Measurements from ENCODE around the gene PLEKHM2.
A peak's percentile ranks its signal among the peaks of the same experiment; 100 is the strongest.
"Not testable (repeated sequence)": the region's sequence is repeated elsewhere in the genome, so short reads cannot be mapped to it uniquely, and the experiment has no call there.

PLEKHM2 gene

DNA sequence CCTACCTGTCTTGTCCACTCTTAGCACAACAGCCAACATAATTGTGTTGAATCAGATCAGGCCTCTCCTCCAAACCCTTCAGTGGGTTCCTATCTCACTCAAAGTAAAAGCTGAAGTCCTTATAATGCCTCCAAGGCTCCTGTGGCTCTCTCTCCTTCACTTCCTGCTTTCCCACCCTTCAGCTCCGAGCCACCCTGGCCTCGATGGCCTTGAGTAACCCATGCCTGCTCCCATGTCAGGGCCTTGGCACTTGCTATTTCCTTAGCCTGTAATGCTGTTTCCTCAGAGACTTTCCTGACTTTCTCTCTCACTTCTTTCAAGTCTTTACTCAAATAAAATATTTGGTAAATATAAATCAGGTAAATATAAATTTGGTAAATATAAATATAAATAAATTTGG, 8.1 kb upstream of the PLEKHM2 start:
- no peak for DNase-seq (ENCODE audit: low read depth)

DNA sequence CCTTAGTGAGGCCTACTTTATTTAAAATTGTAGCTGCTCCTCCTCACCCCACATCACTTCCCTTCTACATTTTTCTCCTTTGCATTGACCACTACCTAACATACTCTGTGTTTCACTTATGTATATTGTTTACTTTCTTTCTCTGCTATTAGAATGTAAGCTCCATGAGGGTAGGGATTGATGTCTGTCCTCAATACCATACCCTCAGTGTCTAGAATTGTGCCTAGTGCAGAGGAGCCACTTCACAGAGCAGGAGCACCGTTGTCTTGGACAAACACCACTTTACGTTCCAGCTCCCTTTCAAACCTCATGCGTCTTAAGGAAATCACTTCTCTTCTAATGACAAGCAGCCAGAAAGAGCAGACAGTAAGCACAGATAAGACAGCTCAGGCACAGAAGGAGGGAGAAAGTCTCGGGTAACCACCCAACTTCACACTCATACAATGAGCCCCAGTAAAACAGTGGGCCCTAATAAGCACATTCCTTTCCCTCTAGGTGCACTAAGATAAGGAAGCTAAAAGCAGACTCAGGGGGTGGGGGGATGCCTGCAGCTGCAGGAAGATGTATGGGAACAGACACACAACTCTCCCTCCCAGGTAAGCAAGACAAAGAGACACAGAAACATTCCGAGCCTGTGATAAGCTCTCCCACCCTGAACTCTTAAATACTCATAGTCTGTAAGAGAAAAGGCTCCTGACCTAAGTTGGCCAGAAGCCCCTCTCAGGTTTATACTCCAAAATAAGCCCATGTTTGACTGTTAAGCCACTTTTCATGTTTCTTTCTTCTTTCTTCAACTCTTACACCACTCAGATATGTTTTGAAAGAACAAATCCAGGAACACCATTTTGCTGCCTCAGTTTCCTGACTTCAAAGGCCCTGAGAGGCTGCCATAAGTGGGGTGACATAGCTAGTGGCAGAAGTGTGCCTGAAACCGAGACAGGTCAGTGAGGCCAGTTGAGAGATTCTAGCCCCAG, 7.1 kb upstream of the PLEKHM2 start:
- DNase-seq (ENCODE audit: low read depth) = no peak

DNA sequence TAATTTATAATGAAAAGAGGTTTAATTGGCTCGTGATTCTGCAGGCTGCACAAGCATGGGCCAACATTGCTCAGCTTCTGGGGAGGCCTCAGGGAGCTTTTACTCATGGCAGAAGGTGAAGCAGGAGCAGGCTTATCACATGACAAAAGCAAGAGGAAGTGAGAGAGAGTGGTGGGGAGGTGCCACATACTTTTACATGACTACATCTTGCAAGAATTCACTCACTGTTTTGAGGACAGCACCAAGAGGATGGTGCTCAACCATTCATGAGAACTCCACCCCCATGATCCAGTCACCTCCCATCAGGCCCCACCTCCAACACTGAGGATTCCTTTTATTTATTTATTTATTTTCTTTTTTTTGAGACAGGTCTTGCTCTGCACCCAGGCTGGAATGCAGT, 5.5 kb upstream of the PLEKHM2 start:
- no peak for DNase-seq (ENCODE audit: low read depth)

DNA sequence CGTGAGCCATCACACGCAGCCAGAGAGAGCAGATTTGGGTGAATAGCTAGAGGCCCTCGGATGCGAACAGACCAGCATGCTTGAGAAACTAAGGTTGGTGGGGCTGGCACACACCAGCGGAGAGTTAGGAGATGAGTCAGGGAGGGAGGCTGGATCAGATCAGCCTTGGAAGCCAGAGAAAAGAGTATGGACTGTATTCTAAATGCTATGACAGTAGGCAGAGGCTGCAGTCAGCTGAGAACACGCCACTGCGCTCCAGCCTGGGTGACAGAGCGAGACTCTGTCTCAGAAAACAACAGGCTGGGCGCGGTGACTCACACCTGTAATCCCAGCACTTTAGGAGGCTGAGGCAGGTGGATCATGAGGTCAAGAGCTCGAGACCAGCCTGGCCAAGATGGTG, 4.0 kb upstream of the PLEKHM2 start:
- no peak for DNase-seq (ENCODE audit: low read depth)

DNA sequence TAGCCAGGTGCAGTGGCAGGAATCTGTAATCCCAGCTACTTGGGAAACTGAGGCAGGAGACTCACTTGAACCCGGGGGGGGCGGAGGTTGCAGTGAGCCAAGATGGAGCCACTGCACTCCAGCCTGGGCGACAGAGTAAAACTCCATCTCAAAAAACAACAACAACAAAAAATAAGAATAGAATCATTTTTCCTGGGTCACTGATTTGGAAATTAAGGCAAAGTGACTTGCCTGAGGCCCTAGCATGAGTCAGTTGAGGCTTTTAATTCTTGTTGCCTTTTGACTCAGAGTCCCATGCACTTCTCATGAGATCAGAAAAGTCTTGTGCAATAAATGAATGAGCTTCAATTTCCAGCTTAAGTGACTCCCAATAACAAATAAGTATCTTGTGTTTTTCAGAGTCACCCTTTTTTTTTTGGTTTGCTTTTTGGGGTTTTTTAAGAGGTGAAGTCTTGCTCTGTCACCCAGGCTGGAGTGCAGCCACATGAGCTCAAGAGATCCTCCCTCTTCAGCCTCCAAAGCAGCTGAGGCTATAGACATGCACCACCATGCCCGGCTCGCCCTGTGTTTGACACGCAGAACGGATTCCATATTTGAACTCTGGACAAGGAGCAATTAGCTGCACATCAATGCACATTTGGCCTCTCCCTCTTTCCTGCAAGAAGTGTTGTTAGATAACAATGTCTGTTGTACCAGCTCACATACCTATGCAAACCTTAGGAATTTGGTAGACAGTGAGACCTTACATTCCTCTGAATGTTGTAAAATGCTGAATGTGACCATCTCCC, 3.4 kb upstream of the PLEKHM2 start:
- no peak for DNase-seq (ENCODE audit: low read depth)

DNA sequence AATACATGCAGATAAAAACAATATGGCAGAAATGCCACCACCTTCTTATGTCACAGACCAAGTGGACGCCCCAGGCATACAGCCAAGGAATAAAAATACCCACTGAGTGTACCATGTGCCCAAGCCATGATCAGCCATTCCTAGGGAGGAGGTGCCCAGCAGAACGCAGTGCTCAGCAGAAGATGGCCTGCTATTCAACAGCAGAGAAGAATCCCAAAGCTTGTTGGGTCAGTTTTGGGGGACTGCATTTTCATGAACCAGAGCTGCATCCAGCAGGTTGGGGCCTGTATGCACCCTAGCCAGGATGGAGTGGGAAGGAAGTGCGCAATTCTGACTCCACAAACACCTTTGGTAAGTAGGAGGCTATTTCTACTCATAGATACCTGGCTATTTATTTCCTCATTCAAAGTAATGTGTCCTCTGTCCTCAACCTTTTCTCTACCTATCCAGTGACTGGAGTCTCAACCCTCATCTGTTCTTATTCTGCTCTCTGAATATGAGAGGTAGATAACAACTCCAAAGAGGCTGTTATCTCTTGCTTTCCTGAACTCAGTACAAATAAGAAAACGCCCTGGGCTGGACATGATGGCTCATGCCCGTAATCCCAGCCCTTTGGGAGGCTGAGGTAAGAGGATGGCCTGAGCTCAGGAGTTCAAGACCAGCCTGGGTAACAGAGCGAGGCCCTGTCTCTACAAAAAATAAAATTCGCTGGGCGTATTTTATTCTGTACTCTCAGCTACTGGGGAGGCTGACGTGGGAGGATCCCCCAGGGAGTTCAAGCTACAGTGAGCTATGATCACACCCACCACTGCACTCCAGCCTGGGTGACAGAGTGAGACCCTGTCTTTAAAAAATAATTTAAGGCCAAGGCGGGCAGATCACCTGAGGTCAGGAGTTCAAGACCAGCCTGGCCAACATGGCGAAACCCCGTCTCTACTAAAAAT, 2.5 kb upstream of the PLEKHM2 start:
- no peak for DNase-seq (ENCODE audit: low read depth)

DNA sequence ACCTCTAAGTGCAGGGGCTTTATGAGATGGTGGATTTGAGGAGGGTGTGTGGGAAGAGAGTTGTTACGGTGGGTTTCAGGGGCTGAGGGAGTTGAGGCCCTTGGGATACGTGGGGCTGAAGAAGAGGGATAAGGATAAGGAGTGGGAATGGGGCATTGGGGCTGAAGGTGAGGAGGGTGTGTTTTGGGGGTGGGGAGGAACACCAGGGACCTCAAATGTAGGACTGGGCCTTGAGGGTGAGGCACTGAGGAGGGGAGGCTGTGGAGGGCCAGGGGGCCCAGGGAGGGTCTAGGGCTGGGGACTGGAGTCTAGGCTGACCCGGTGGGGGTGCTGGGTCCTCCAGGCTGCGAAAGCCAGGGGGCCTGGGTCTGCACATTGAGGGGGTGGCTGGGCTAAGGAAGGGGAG, 1.2 kb upstream of the PLEKHM2 start:
- no peak for DNase-seq (ENCODE audit: low read depth)

DNA sequence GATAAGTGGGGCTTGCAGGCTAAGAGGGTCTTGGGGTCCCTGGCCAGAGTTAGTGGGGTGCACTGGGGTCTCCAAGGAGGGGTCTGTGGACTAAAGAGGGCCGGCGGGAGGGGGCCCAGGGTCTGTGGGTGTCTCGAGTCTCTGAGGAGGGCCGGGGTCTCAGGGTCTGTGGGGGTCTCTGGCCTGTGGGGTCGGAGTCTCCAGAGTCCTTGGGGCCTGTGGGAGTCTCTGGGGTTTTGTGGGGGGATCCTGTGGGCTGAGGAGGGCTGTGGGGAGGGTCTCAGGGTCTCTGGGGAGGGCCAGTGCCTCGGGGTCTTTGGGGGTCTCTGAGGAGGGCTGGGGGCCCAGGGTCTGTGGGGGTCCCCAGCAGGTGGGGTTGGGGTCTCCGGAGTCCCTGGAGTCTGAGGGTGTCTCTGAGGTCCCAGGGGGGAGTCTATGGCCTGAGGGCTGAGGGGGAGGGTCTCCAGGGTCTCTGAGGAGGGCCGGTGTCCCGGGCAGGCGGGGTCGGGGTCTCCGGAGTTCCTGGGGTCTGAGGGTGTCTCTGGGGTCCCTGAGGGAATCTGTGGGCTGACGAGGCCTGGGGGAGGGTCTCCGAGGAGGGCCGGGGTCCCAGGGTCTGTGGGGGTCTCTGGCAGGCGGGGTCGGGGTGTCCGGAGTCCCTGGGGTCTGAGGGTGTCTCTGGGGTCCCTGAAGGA, 628 bp upstream of the PLEKHM2 start:
- DNase-seq (ENCODE audit: low read depth) = no peak

DNA sequence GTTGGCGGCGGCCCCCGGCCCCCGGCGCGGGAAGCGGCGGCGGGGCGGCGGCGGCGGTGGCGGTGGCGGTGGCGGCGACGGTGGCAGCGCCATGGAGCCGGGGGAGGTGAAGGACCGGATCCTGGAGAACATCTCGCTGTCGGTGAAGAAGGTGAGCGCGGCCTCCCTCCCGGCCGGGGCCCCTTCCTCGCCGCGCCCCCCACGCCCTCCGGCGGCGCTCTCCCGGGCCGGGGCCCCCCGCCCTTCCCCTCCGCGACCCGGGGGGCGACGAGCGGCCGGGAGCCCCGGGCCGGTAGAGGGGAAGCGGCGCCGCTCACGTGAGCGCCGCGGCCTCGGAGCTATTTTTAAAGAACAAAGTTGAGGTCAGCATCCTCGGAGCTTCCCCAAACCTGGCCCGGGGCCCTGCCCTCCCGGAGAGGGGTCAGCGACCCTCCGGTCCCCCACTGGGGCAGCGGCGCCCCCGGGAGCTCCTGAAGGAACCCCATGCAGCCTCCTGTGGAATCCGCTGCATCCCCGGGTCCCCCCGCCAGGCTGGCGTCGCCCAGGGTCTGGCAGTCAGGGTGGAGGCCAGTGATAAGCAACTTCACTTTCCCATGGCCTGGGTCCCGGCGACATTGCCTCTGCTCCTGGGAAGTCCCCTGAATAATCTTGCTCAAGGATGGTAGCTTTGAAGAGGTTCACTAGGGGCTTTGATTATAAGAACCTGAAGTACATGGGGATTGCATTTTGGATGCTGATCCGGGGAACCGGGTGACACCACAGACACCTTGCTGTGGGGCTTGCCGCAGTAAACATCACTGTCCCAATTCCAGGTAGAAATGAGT, 560 bp downstream of the PLEKHM2 start:
- peak; percentile 7 for DNase-seq (ENCODE audit: low read depth)

DNA sequence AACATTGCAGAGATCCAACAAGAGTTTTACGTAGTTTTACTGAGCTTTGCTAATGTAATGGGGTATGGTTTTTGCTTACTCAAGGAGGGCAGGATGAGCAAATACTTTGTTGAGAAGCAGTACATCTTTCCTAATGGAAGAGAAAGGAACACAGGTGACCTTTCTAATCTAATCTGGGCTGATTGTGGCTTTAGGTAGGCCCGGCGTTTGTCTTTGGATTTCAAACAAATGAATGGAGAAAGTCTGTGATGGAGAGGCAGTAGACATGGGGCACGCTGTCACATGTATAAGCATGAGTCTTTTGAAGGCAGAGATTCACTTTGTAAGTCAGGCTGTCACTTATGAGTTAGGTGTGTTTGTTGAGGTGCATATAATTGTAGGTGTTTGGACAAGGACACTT, 1.7 kb downstream of the PLEKHM2 start:
- DNase-seq (ENCODE audit: low read depth) = no peak

DNA sequence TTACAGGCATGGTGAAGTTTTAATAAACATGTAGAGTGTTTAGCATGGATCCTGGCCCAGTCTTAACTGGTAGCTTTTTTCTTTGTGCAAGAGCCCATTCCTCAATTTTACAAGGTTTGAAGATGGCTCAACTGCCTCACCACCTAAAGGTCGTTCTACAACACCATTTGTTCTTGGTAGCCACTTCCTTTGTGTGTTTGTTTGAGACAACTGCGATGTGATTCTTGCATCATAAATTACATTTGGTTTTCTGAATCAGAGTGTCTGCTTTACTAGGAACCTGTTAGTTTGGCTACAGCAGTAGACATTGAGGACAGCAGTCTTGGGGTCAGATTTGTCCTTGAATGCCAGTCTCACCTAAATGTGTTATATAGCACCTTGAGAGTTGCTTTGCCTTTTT, 3.3 kb downstream of the PLEKHM2 start:
- no peak for DNase-seq (ENCODE audit: low read depth)

DNA sequence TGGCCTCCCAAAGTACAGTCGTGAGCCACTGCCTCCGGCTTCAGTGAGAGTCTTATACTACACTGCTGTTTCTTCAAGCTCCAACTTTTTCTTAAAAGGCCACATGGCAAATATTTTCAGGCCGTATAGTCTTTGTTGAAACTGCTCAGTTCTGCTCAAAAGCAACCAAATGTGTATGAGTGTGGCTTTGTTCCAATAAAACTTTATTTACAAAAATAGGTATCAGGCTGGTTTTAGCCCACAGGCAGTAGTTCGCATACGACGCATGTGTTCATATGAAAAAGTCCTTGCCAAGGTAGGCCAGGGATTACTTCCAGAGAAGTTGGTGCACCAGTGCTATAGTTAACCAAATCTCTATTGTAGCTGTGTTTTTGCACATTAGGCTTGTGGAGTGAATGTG, 6.2 kb downstream of the PLEKHM2 start:
- no peak for DNase-seq (ENCODE audit: low read depth)

DNA sequence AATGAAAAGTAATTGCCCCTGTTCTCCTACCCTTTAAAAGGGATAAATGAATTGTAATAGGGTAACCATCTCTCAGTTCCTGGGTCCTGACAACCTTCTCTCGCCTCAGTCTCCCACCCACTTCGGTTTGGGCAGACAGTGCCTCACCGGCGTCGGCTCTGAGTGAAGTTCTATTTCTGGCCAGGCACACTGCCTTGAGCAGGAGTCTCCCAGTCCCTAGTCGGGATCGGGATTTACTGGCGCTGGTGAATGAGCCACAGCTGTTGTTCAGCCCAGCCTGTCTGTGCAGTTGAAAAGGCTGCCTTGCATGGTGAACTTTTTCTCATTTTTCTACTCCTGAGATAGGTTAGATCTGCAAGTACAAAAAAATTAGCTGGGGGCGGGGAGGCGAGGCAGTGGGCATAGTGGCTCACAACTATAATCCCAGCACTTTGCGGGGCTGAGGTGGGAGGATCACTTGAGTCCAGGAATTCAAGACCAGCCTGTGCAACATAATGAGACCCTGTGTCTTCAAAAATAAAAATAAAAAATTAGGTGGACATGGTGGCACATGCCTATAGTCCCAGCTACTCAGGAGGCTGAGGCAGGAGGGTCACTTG, 7.4 kb downstream of the PLEKHM2 start:
- DNase-seq (ENCODE audit: low read depth) = no peak

DNA sequence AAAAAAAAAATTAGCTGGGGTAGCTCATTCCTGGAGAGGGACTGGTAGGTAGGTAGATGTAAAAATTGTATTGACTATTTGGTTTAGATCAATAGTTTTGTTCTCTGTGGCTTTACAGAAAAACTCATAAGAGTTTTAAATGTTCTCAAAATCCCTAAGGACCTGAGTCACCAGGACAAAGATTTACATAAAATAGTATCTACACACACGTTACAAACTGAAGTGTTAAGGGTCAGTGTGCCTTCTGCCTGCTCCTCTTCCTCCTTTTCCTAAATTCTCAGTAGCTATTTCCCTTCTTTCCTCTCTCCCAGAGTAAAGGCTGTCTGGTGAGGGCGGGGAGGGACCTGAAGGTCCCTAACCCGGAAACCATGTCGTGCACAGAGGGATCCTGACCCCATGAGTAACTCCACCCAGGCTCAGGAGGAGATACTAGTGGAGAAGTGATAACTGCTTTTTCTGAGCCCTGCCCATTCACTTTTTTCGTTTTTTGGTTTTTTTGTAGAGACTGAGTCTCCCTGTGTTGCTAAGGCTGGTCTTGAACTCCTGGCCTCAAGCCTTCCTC, 8.1 kb downstream of the PLEKHM2 start:
- DNase-seq (ENCODE audit: low read depth) = no peak

DNA sequence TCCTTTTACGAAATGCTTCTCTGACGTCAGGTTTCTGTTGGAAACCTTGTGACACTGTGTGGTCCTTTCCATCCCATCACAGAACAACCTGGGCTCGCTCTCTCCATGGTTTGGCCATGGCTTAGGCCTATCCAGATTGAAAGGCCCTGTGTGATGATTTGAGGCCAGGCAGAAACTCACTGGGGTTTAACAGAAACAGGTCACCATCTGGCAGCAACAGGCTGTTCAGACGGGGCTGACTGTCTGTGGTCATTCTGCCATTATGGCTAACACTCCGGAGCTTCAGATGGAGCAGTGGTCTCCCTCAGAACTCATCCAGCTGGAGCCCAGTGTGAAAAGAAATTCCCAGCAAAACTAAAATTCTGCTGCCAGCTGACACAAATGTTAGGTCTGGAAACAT, 9.3 kb downstream of the PLEKHM2 start:
- no peak for DNase-seq (ENCODE audit: low read depth)

DNA sequence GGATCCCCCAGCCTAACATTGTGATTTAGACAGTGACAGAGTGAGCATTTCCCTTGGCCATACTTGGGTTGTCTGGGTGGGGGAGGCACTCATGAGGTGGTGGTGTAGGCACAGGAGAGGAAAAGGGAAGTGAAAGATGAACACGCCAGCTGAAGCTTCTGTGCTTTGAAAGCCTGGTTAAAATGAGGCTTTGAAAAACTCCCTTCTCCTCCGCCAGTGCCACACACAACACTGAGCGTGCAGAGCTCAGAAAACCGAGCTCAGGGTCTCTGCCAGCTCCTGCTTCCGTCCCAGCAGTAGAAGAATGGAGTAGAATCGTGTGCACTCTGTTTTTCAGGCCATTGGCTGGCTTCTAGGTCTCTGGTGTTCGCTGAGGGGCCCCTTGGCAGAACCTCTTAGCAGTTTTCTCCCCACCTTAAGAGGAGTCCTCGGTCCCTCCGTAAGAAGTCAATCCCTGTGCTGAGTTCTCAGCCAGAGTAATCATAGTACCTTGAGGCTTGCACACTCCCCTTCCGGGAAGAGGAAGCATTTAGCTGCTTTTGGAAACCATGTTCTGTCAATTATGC, 12.9 kb downstream of the PLEKHM2 start:
- DNase-seq (ENCODE audit: low read depth) = no peak

DNA sequence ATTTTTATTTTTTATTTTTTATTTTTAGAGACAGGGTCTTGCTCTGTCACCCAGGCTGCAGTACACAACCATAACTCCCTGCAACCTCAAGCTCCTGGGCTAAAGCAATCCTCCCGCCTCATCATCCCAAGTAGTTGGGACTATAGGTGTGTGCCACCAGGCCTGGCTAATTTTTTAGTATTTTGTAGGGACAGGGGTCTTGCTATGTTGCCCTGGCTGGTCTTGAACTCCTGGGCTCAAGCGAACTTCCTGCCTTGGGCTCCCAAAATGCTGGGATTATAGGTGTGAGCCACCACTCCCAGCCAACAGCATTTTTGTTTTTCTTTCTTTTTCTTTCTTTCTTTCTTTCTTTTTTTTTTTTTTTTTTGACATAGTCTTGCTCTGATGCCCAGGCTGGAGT, 14.1 kb downstream of the PLEKHM2 start:
- DNase-seq (ENCODE audit: low read depth) = no peak

DNA sequence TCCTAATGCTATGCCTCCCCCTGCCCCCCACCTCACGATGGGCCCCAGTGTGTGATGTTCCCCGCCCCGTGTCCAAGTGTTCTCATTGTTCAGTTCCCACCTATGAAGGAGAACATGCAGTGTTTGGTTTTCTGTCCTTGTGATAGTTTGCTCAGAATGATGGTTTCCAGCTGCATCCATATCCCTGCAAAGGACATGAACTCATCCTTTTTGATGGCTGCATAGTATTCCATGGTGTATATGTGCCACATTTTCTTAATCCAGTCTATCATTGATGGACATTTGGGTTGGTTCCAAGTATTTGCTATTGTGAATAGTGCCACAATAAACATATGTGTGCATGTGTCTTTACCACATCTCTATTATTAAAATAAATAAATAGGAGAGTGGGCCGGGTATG, 15.2 kb downstream of the PLEKHM2 start:
- not testable (repeated sequence) for DNase-seq (ENCODE audit: low read depth)

DNA sequence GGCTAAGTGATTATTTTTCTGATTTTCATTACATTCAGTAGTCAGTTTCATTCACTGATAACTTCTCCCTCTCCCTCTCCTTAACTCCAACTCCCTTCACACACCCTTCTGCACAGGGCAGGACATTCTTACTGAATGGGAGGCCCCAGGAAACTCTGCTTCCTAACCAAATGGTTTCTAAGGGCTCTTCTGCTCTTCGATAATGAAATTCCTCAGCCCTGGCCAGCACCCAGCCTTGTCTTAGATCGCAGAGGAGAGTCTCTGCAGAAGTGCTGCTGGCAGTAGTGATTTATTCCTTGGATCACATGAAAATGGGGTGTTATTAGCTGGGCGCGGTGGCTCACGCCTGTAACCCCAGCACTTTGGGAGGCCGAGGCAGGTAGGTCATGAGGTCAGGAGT, 16.4 kb downstream of the PLEKHM2 start:
- no peak for DNase-seq (ENCODE audit: low read depth)

DNA sequence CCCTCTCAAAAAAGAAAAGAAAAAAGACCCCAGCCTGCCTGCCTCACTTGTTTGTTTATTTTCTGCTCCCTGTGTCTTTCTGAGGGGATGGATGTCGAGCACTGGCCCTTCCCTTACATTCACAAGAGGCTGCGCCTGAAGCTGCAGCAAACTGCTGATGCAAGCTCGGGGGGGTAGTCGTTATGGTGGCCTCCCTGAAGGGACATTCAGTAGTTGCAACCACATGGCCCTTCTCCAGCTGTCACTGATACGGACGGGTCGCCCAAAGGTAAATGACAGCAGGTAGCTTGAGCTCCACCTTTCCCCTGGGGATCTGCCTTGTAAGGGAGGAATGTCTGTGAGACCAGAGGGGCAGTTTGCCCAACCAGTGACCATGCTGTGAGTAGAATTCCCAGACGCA, 17.7 kb downstream of the PLEKHM2 start:
- DNase-seq (ENCODE audit: low read depth) = no peak
